ENCODE results near the gene GABRG1.

GABRG1 gene

DNA sequence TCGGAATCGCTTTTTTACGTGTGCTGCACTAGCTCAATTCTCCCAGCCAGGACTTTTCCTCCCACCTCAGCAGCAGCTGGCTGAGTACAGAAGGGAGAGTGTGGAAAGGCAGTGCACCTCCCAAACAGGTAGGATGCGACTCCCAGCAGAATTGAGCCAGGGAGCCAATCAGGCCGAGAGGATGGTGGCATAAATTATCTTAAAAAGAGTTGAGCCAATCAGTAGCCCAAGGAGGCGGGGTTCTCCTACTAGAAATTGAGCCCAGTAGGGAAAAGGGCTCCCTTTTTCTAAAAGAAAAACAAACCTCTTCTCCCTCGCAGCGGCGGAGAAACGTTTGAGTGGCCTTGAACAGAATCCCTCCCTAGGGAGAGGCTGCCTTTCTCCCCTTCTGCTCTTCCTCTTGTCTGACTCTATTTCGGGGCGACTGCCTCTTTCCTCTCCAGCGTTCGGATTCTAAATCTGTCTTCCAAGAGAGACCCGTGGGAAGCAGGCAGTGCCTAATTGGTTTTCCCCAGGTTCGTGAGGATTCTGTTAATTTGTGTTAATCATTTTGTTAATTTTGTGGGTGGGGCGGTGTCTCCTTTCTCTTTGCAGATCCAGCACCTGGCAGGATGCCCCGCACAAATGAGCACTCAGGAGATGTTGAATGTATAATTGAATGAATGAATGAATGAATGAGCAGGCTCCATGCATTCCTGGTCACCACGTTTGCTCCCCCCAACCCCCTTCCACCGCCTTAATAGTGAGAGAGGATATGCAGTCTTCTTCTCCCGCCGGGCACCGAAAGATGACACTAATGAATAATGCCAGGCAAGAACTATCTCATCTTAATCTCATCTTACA, at the start of gene GABRG1:
Gene GABRG1, minus strand, starts transcription at position 142 of the 843 bp plus-strand sequence. Its CDS starts 141 bp downstream, at position 1.
- DNase-seq = no peak

GRCh38 chr4:46146993-46147392, 23.1 kb upstream of the GABRG1 start:
- DNase-seq = no peak

- no peak for DNase-seq
Observed at GRCh38 chr4:46131498-46132057, 7.7 kb upstream of the GABRG1 start.

GRCh38 chr4:46124773-46125413, 1.0 kb upstream of the GABRG1 start:
- DNase-seq = no peak

DNA sequence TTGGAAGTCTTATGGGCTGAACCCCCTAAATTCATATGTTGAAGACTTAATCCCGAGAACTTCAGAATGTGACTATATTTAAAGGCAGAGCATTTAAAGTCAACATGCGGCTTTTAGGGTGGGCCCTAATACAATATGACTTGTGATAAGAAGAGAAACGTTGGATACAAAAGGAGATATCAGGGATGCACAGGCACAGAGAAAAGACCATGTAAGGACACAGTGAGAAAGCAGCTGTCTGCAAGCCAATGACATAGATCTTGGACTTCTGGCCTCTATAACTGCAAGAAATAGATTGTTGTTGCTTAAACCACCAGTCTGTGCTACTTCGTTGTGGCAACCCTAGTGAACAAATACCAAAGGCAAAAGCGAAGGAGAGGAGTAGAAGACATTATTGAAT, 42.2 kb downstream of the GABRG1 start:
- DNase-seq = no peak

GRCh38 chr4:46081248-46081647, 42.6 kb downstream of the GABRG1 start:
- DNase-seq = no peak

DNA sequence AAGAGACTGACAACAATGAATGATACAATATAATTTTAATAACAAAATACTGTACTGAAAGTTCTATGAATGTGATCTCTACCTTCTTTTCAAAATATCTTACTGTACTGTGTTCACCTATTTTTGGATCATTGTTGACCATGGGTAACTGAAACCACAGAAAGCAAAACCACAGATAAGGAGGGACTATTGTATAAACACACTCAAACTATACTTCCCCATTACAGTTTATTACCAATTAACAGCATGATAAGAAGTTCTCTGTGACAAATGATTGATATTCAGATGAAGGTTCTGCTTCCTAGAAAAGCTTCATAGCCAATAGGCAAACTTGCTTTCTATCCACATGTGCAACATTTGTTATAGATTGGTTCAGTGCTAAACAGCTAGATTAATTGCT, 50.1 kb downstream of the GABRG1 start:
- no peak for DNase-seq

- DNase-seq = no peak
Observed at GRCh38 chr4:46051392-46051791, 72.5 kb downstream of the GABRG1 start.

DNA sequence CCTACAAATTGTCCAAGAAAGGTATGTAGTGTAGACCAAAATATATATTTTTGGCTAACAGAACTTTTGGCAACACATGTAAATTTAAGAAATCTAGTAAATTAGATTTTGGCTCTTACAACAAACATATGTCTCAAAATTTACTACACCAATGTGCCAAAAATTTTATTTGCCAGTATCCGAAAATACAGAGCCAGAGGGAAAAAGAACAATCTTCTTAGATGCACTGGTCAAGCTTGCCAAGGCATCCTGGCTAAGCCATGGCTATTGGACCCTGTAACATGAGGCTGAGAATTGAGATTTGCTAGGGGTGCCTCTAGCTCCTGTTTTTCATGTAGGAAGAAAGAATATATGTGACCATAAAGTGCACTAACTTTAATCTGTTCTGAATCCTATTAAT, 91.8 kb downstream of the GABRG1 start:
- no peak for DNase-seq

DNA sequence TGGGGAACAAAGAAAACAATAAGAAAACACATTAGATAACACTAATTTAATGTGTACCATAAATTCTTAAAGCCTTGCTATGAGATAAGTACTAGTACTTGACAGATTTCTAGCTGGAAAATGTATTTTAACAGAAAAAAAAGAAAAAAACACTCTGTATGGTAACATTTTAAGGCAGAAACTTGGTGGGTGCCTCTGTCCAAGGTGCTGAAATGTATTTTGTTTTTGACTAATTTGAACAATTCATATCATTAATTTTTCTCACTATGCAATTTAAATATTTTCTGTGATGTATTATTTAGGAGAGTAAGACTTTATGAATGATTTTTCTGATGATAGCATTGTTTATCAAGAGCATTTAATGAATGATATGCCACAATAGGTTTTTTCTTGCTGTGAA, 107.5 kb downstream of the GABRG1 start:
- no peak for DNase-seq

DNA sequence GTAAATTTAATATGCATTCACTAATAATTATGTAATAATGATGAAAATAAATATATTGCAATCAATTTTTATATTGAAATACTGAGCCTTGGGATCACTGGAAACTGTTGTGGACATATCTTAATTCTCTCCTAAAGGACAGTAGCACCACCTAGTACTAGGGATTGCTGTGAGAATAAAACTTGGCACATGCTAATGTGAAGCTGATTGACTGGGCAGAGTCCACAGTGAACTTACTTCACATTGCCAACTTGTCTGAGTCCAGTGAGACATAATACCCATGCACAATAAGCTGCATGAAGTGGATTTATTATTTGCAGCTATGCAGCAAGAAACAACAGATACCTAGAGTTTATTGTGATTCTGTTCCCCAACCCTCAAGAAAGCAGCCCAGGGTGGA, 131.1 kb downstream of the GABRG1 start:
- DNase-seq = no peak

- no peak for DNase-seq
Observed at GRCh38 chr4:45989775-45990174, 134.1 kb downstream of the GABRG1 start.

GRCh38 chr4:45987858-45988257, 136.0 kb downstream of the GABRG1 start:
- no peak for DNase-seq
